ENCODE results near the gene ROPN1B.
"Not testable (repeated sequence)": the region's sequence is repeated elsewhere in the genome, so short reads cannot be mapped to it uniquely, and the experiment has no call there.

The ROPN1B gene

GRCh38 chr3:125968701-125969592 lies at the start of gene ROPN1B:
TSS of gene ROPN1B (plus strand) at chr3:125969178. CDS start at chr3:125972055, 2,877 bp downstream.
- not testable (repeated sequence) for DNase-seq (ENCODE audit: low read depth in 2 of 2)

DNA sequence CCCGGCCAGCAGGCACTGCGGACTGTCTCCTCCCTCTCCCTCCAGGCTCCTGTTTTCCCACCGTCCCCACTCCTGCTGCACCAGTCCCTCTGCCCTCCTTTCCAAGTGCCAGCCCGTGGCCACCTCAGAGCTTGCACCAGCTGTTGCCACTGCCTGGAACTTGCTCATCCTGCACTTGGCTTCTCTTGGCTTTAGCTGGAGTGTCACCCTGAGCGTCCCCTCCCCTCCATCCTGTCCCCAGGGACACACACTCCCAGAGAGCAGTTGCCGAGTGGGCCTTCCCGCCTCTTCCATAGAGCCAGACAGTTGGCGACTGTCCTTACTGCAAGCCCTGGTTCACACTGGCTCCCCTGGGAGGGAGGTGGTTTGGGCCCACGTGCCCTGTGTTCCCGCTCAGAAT lies 48.8 kb upstream of the ROPN1B start:
- not testable (repeated sequence) for DNase-seq (ENCODE audit: low read depth in 2 of 2)

GRCh38 chr3:125920751-125921279 lies 48.2 kb upstream of the ROPN1B start:
- not testable (repeated sequence) for DNase-seq (ENCODE audit: low read depth in 2 of 2)

DNA sequence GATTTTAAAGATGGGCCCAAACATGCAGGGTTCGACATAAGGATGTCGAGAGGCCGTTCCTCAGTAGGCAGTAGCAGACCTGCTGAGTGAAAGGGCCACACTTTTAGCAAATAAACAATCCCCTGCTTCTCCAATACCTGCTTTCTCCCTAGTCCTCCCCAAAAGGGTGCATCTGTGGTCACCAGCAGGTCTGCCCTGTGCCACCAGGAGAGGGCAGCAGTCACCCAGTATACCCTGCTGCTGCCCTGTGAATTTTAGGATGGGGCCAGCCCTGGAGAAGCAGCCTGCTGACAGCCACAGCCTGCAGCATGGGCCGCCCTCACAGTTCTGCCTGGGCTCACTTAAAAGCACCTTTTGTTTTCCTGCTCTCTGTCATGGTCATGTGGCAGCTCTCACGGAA lies 47.3 kb upstream of the ROPN1B start:
- DNase-seq (ENCODE audit: low read depth in 2 of 2), result peak; percentile 8 to 45

GRCh38 chr3:125923324-125924115 lies 45.5 kb upstream of the ROPN1B start:
- not testable (repeated sequence) for DNase-seq (ENCODE audit: low read depth in 2 of 2)

DNA sequence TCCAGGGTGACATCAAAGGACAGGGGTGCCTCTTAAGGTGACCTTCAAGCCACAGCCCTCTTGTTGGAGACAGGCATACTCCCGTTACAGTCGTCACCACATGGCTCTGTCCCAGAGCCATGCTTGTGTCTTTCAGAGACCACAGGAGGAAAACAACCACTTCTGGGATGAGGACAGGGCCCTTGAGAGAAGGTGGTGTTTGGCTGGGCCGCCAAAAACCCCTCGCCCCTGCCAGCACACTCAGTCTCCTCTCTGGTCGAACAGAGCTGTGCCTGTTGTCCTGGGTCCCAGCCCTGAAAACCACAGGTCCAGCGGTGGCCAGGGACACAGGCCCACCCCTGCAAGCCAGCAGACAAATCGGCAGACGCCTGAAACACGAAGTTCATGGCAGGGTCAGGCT lies 44.7 kb upstream of the ROPN1B start:
- DNase-seq (ENCODE audit: low read depth in 2 of 2), result not testable (repeated sequence)

GRCh38 chr3:125925727-125926126 lies 43.3 kb upstream of the ROPN1B start:
- not testable (repeated sequence) for DNase-seq (ENCODE audit: low read depth in 2 of 2)

DNA sequence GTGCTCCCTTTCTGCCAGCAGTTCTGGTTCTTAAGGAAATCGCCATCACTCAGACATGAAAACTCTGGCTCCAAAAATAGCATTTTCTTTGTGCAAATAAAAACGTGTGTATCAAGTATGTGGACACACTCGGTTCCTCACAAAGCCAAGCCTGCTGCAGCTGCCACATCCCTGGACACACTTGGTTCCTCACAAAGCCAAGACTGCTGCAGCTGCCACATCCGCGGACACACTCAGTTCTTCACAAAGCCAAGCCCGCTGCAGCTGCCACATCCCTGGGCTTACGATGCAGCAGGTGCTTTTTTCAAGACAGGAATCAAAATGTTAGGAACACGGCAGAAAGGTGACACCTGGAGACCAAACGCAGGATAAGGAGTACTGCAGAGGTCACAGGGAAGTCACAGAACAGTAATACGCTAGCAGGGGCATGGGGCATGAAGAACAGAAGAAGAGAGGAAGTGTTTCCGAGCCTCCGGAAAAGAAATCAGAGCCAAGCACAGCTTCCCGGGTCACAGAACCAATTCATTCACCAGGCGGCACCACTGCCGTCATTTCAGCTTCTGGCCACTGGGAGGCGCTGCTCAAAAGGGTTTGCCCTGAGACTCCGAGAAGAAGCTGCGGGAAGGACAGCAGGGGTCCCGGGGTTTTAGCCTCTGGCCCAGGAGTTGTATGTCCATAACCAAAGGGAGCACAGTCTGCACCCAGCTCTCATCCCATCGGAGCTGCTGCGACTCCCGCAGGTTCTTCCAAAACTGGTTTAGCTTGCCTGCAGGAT lies 40.0 kb upstream of the ROPN1B start:
- peak; percentile 44 to 59 for DNase-seq (ENCODE audit: low read depth in 2 of 2)

- not testable (repeated sequence) for DNase-seq (ENCODE audit: low read depth in 2 of 2)
Observed at GRCh38 chr3:125929765-125930164, 39.2 kb upstream of the ROPN1B start.

DNA sequence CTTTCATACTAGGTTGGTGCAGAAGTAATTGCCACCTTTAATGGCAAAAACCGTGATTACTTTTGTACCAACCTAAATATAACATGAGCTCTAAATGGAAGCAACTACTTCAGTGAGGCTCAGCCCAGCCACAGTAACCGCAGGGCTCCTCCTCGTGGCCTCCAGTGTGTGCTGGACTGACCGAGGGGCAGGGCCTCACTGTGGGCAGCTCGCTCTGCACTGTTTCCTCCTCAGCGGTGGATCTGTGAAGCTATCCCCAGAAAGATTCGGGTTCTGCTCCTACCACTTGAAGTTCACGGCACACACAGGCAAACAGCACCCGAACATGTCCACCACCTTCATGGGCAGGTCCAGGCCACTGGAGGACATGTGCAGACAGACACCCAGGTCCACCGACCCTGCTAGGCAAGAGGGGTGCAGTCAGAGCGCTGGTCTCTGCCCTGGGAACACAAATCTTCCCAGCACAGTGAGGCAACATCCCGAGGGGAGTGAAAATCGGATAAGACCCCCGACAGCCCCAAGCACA lies 37.6 kb upstream of the ROPN1B start:
- DNase-seq (ENCODE audit: low read depth in 2 of 2), result not testable (repeated sequence)

DNA sequence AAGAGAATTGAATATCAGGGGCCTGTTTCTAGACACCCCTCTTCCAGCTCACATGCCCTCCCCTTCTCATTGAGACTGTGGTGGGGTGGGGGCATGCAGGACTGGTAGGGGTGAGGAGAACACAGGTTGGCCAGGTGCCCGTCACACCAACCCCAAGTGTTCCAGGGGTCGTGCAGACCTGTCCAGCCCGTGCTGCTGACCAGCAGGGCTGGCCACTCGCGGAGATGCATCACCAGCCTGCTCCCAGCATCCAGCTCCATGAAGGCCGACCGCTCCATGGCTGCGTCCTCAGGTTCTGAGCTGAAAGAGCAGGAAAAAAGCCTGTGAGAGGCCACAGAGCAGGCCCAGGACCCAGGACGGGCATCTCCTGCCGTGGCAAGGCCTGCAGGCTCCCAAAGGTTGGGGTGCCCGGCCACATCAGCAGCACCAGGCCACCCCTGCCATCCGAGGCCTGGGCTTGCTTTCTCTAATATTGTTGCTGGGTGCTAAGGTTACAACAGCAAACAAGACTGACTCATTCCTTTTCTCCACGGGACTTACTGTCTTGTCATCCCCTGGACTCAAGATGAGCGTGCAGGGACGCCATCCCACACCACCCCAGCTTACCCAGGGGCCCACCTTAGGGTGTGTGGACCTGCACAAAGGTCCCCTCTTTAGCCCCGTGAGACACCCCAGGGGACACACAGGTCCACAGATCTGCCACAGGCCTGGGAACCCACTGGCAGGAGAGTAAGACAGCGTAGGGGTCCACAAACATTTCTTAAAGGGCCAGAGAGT lies 35.4 kb upstream of the ROPN1B start:
- DNase-seq (ENCODE audit: low read depth in 2 of 2), result not testable (repeated sequence)

DNA sequence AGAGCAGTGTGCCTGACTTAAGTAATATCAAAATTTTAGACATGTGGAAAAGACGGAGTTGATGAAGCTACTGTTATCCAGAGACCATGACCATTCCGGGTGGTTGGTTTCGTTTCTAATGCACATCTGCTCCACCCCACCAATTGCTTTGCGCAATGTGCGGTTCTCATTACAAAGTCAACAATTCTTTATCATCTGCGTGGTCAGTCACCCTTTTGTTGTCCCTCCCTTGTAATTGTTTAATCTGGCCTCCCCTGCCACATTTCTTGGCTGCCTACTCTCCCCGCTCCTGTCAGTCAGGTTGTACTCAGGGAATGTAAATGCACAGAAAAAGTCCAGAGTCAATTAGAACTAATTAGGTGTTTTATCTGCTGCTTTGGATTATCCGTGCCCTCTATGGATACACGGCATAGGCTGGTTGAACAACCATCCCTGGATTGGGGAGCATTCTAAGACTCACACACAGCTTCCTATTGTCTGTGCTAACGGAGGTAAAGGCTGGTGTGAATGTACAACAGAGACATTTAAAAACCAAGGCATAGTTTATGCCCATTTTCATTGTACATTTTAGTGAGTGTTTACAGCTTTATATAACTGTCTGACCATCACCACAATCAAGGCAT lies 33.6 kb upstream of the ROPN1B start:
- DNase-seq (ENCODE audit: low read depth in 2 of 2), result not testable (repeated sequence)

- not testable (repeated sequence) for DNase-seq (ENCODE audit: low read depth in 2 of 2)
Observed at GRCh38 chr3:125936210-125936815, 32.7 kb upstream of the ROPN1B start.

DNA sequence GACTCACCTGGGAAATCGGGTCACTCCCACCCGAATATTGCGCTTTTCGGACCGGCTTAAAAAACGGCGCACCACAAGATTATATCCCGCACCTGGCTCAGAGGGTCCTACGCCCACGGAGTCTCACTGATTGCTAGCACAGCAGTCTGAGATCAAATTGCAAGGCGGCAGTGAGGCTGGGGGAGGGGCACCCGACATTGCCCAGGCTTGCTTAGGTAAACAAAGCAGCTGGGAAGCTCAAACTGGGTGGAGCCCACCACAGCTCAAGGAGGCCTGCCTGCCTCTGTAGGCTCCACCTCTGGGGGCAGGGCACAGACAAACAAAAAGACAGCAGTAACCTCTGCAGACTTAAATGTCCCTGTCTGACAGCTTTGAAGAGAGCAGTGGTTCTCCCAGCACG lies 32.1 kb upstream of the ROPN1B start:
- not testable (repeated sequence) for DNase-seq (ENCODE audit: low read depth in 2 of 2)

DNA sequence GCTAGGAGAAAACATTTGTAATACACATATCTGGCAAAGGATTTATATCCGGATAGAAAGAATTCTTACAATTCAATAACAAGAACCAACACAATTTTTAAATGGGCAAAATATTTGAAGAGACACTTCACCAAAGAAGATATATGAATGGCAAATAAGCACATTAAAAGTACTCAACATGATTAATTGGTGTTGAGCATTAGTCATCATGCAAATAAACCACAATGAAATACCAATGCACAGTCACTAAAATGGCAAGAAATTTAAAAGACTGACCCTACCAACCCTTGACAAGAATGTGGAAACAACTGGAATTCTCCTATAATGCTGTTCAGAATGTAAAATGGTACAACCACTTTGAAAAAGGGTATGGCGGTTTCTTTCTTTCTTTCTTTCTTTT lies 21.2 kb upstream of the ROPN1B start:
- not testable (repeated sequence) for DNase-seq (ENCODE audit: low read depth in 2 of 2)

GRCh38 chr3:125948901-125949300 lies 20.1 kb upstream of the ROPN1B start:
- not testable (repeated sequence) for DNase-seq (ENCODE audit: low read depth in 2 of 2)

DNA sequence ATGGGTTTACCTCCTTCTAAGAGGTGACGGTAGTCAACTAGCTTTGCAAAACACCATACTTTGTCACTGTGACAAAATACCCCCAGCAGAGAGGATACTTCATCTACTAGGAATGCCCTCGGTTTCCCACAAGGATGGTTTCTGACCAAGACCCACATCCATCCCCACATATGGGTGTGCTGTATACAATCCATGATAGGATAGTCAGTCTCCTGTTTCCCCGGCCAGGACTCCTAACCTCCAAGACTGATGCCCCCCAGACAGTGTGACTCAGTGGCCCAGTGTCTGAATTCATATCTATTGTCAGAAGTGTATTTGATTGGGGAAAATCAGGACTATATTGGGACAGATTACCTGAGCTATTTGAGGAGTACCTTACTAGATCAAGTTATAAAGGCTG lies 17.8 kb upstream of the ROPN1B start:
- DNase-seq (ENCODE audit: low read depth in 2 of 2), result not testable (repeated sequence)

DNA sequence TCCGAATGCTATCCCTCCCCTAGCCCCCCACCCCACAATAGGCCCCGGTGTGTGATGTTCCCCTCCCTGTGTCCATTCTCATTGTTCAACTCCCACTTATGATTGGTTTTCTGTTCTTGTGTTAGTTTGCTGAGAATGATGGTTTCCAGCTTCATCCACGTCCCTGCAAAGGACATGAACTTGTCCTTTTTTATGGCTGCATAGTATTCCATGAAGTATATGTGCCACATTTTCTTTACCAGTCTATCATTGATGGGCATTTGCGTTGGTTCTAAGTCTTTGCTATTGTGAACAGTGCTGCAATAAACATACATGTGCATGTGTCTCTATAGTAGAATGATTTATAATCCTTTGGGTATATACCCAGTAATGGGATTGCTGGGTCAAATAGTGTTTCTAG lies 12.0 kb upstream of the ROPN1B start:
- DNase-seq (ENCODE audit: low read depth in 2 of 2), result not testable (repeated sequence)

GRCh38 chr3:125957674-125958510 lies 11.1 kb upstream of the ROPN1B start:
- no peak for DNase-seq (ENCODE audit: low read depth in 2 of 2)

Measured in stimulated activated CD4-positive, alpha-beta T cell treated with anti-CD3 and anti-CD28 coated beads, Interleukin-1b, Interleukin-23, amount 100 ng/mL, for 4 hours (primary cell).